Left ventricle myocardium inferior (tissue), 1 donor: ENCODE measurements around the gene CERS6. TPM values are rescaled to one million over a fixed set of nuclear protein-coding genes. Genes with fewer than 3 reads are reported as not detected.

ENCODE experiments used
- DNase-seq: peaks from one replicate; pipeline ENCODE4 v3.0.0-alpha.2; 2020
- H3K27ac ChIP-seq: fragments of 200-600 bp; replicated peaks from 2 replicates; pipeline ENCODE4 v1.8.0; 2021
- H3K27me3 ChIP-seq: fragments of 200-600 bp; 2 replicates; pipeline ENCODE4 v1.8.0; 2021; ENCODE audit warnings: low read depth
- H3K36me3 ChIP-seq: fragments of 200-600 bp; 2 replicates; pipeline ENCODE4 v1.8.0; 2021
- H3K4me1 ChIP-seq: fragments of 200-600 bp; 2 replicates; pipeline ENCODE4 v1.8.0; 2021
- H3K4me3 ChIP-seq: fragments of 200-600 bp; 2 replicates; pipeline ENCODE4 v1.8.0; 2021; ENCODE audit warnings: mild to moderate bottlenecking, moderate library complexity
- H3K9me3 ChIP-seq: fragments of 200-600 bp; replicated peaks from 2 replicates; pipeline ENCODE4 v1.8.0; 2021
- intact Hi-C: fragments of 100-400 bp; cut with micrococcal nuclease; formaldehyde crosslinking; loops from one replicate; pipeline ENCODE4 v1.11.0; 2022
- total RNA-seq: library from RNA; stranded (reverse); fragmentation: NEBNext Ultra II Directional; extraction: Animal tissue kit (Norgen Biotek cat#: 25700); gene quantifications from one replicate; pipeline ENCODE4 v1.2.1, GENCODE V29; 2021
- TF ChIP-seq, protein P1 (sequence below): fragments of 200-600 bp; IDR thresholded peaks from 2 replicates; pipeline ENCODE4 v1.8.0; 2021; ENCODE audit warnings: antibody characterized with exemption, mild to moderate bottlenecking, borderline replicate concordance
- donor health status: DM: no; HTN: yes; CAD: no; lungs with severe emphysema.

CERS6 gene
- total RNA-seq, 1 donor from 2014 or later, result 68.9 TPM

DNA sequence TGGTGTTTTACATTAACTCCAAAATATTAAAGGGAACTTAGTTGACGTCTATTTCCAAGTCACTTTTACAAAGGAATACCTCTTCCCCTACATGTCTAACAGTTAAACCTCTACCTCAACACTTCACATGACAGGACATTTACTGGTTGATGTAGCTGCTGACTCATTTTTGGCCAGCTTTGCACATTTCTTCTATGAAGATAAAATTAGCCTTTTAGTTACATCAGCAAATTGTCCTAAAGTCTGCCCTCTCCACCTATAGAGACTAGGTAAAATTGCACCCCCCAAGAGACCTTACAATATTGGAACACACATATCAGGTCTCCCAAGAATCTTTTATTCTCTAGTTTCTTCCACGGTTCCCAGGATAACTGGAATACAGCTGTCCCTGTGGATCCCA is 10.1 kb upstream of the CERS6 start:
- no peaks in the 10 kb centered on the region for H3K4me1 ChIP-seq
- H3K36me3 ChIP-seq, result no peaks in the 10 kb centered on the region
- H3K4me3 ChIP-seq, result no peak overlapping the region
- TF ChIP-seq, protein P1, sequence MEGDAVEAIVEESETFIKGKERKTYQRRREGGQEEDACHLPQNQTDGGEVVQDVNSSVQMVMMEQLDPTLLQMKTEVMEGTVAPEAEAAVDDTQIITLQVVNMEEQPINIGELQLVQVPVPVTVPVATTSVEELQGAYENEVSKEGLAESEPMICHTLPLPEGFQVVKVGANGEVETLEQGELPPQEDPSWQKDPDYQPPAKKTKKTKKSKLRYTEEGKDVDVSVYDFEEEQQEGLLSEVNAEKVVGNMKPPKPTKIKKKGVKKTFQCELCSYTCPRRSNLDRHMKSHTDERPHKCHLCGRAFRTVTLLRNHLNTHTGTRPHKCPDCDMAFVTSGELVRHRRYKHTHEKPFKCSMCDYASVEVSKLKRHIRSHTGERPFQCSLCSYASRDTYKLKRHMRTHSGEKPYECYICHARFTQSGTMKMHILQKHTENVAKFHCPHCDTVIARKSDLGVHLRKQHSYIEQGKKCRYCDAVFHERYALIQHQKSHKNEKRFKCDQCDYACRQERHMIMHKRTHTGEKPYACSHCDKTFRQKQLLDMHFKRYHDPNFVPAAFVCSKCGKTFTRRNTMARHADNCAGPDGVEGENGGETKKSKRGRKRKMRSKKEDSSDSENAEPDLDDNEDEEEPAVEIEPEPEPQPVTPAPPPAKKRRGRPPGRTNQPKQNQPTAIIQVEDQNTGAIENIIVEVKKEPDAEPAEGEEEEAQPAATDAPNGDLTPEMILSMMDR, result no peak
- no peak for DNase-seq
- peaks cover 10% of the 10 kb centered on the region for H3K9me3 ChIP-seq
- H3K27ac ChIP-seq, result no peak overlapping the region
- intact Hi-C loops, result no loop called here
- no peaks in the 10 kb centered on the region for H3K27me3 ChIP-seq

DNA sequence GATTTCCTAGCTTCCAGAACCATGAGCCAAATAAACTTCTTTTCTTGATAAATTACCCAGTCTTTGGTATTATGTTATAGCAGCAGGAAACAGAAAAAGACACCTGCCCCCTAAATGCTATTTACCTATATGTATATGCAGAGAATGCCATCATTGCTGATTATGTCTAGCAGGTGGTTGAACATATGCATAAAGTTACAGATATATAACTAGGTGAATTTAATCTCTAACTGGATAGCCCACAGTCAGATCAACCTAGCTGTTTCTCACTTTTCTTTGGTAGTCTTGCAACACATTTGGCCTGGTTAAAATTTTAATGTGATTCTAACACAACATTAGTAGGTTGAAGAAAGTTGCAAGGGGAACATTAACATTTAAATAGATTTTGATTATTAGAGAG is 7.1 kb upstream of the CERS6 start:
- H3K36me3 ChIP-seq, result no peaks in the 10 kb centered on the region
- no peaks in the 10 kb centered on the region for H3K4me1 ChIP-seq
- no peak for DNase-seq
- H3K4me3 ChIP-seq, result no peak overlapping the region
- H3K27me3 ChIP-seq, result no peaks in the 10 kb centered on the region
- intact Hi-C loops, result no loop called here
- TF ChIP-seq, protein P1, result no peak
- no peak overlapping the region for H3K27ac ChIP-seq
- peaks cover 10% of the 10 kb centered on the region for H3K9me3 ChIP-seq

DNA sequence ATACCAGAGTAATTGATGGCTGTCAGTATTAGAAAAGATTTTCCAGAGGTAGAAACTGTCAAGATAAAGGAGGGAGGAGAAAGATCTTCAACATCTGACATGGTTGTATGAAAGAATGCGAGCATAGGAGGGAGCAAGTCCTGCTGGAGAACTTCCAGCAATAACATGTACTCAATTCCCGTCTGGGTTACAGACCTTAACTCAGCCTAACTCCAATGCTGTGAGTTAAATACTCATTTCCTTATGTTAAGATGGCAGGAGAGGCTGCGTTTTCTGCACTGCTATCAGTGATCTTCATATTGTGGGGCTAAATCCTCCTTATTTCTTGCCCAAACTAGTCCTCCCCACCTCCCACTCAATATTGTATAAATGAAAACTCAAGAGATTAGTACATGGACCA is 6.7 kb upstream of the CERS6 start:
- no peak overlapping the region for H3K4me3 ChIP-seq
- H3K27me3 ChIP-seq, result no peaks in the 10 kb centered on the region
- peaks cover 14% of the 10 kb centered on the region for H3K9me3 ChIP-seq
- TF ChIP-seq, protein P1, result no peak
- H3K36me3 ChIP-seq, result no peaks in the 10 kb centered on the region
- no peaks in the 10 kb centered on the region for H3K4me1 ChIP-seq
- no peak for DNase-seq
- intact Hi-C loops, result no loop called here
- H3K27ac ChIP-seq, result no peak overlapping the region

DNA sequence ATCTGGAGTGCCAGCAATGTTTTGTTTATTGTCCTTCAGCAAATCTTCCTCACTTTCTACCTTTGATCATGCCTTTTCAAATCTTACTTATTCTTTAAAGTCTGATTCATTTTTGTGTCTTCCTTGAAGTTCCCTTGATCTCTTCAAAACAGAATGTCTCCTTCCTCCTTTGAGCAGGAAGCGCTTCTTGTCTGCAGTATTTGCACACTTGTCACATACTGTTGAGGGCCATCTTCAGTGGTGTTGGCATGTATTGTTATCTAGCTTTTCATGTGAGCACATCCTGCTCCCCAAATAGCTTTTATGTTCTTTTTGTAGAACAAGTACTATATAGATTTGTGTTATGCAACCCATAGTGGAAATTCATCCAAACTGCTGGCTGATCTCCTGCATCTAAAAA is 5.9 kb upstream of the CERS6 start:
- intact Hi-C loops, result no loop called here
- DNase-seq, result no peak
- no peaks in the 10 kb centered on the region for H3K27me3 ChIP-seq
- H3K4me1 ChIP-seq, result peaks cover 3% of the 10 kb centered on the region
- H3K9me3 ChIP-seq, result peaks cover 11% of the 10 kb centered on the region
- H3K36me3 ChIP-seq, result no peaks in the 10 kb centered on the region
- H3K27ac ChIP-seq, result no peak overlapping the region
- no peak overlapping the region for H3K4me3 ChIP-seq
- TF ChIP-seq, protein P1, result no peak

DNA sequence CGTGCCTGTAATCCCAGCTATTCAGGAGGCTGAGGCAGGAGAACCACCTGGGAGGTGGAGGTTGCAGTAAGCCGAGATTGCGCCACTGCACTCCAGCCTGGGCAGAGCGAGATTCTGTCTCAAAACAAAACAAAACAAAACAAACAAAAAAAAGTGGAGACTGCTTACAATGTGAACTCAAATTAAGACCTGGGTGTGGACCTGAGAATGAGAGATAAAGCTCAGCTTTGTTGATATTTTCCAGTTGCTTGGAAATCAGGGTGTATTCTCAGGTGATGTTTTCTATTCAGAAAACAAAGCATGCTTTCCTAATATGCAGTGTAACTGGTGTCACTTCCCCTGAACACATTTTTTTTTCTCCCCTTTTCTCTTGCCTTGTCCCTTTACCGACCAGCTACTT is 5.3 kb upstream of the CERS6 start:
- peaks cover 9% of the 10 kb centered on the region for H3K9me3 ChIP-seq
- intact Hi-C loops, result no loop called here
- no peaks in the 10 kb centered on the region for H3K36me3 ChIP-seq
- TF ChIP-seq, protein P1, result no peak
- no peak overlapping the region for H3K4me3 ChIP-seq
- H3K27ac ChIP-seq, result no peak overlapping the region
- H3K27me3 ChIP-seq, result no peaks in the 10 kb centered on the region
- no peak for DNase-seq
- H3K4me1 ChIP-seq, result peaks cover 7% of the 10 kb centered on the region

DNA sequence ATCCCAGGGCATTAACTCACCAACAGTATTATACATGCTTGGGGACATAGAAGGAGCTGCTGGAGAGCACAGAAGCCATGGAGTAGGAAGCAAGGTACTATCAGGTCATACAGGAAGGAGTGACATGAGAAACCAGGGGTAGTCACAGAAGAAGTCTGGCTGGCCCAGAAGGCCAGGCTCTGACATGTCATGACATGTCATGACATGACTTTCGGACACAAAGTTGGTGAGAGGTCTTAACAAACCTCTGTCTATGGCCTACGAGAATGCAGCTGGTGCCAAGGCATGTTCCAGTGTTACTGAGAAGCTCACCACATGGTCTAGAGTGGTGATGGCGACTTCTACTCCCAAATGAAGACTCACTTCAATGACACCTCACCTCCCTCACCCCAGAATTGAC is 3.3 kb upstream of the CERS6 start:
- TF ChIP-seq, protein P1, result no peak
- no peak overlapping the region for H3K27ac ChIP-seq
- peaks cover 8% of the 10 kb centered on the region for H3K27me3 ChIP-seq
- DNase-seq, result no peak
- H3K4me1 ChIP-seq, result peaks cover 18% of the 10 kb centered on the region
- H3K4me3 ChIP-seq, result no peak overlapping the region
- peaks cover 9% of the 10 kb centered on the region for H3K9me3 ChIP-seq
- intact Hi-C loops, result no loop called here
- no peaks in the 10 kb centered on the region for H3K36me3 ChIP-seq
